Measurements from ENCODE around the gene CPA5. TPM values are rescaled to one million over a fixed set of nuclear protein-coding genes. Genes with fewer than 3 reads are reported as not detected.

CPA5 gene
- total RNA-seq, 1 donor from 2014 or later: 0.68 TPM

DNA sequence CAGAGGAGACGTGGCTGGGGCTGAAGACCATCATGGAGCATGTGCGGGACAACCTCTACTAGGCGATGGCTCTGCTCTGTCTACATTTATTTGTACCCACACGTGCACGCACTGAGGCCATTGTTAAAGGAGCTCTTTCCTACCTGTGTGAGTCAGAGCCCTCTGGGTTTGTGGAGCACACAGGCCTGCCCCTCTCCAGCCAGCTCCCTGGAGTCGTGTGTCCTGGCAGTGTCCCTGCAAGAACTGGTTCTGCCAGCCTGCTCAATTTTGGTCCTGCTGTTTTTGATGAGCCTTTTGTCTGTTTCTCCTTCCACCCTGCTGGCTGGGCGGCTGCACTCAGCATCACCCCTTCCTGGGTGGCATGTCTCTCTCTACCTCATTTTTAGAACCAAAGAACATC is 22.0 kb upstream of the CPA5 start:
- H3K27me3 Mint-ChIP-seq: no peaks in the 10 kb centered on the region
- H3K36me3 Mint-ChIP-seq: peaks cover 7% of the 10 kb centered on the region
- H3K9me3 Mint-ChIP-seq: peaks cover 17% of the 10 kb centered on the region
- H3K27ac Mint-ChIP-seq: peak overlapping the region; percentile 41
- DNase-seq (ENCODE audit: extremely low spot score, unreplicated experiment): no peak
- TF ChIP-seq, protein P1, sequence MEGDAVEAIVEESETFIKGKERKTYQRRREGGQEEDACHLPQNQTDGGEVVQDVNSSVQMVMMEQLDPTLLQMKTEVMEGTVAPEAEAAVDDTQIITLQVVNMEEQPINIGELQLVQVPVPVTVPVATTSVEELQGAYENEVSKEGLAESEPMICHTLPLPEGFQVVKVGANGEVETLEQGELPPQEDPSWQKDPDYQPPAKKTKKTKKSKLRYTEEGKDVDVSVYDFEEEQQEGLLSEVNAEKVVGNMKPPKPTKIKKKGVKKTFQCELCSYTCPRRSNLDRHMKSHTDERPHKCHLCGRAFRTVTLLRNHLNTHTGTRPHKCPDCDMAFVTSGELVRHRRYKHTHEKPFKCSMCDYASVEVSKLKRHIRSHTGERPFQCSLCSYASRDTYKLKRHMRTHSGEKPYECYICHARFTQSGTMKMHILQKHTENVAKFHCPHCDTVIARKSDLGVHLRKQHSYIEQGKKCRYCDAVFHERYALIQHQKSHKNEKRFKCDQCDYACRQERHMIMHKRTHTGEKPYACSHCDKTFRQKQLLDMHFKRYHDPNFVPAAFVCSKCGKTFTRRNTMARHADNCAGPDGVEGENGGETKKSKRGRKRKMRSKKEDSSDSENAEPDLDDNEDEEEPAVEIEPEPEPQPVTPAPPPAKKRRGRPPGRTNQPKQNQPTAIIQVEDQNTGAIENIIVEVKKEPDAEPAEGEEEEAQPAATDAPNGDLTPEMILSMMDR (conservative IDR thresholded peaks at IDR 0.05): no peak
- H3K4me1 Mint-ChIP-seq (ENCODE audit: unreplicated experiment): peaks cover 12% of the 10 kb centered on the region
- H3K4me3 Mint-ChIP-seq: no peak overlapping the region

DNA sequence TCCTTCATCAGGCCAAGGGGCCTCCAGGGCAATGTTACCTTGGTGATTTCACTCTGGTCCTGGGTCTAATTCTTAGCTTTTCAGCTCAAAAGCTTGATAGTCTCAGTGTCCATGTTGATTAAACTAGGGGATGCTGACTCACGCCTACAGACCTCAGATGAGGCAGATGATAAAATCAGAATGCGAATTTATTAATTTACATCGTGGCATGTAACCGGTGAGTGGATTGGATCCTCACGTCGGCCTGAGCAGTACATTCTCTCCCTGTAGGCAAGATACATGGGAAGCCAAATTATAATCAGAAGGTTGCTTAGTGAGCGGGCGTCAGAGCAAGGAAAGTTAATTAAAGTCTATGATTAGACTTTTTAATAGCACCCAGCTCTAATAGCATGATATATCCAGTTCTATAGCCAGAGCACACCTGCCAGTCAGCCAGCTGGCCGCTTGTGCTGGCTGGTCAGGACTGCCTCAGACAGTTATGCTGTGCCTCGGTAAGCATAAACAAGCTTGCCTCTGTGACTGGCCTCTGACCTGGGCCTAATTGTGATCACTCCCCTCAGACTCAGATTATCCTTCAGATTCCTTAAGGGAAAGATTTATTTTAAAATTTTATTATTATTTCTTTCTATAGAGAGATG is 20.2 kb upstream of the CPA5 start:
- DNase-seq (ENCODE audit: extremely low spot score, unreplicated experiment): no peak
- Mint-ChIP-seq H3K4me1 (ENCODE audit: unreplicated experiment) (peaks cover 10% of the 10 kb centered on the region), H3K4me3 (no peak overlapping the region), H3K9me3 (peaks cover 13% of the 10 kb centered on the region), H3K36me3 (peaks cover 3% of the 10 kb centered on the region), H3K27ac (no peak overlapping the region), H3K27me3 (no peaks in the 10 kb centered on the region)
- TF ChIP-seq, protein P1 (conservative IDR thresholded peaks at IDR 0.05): no peak

DNA sequence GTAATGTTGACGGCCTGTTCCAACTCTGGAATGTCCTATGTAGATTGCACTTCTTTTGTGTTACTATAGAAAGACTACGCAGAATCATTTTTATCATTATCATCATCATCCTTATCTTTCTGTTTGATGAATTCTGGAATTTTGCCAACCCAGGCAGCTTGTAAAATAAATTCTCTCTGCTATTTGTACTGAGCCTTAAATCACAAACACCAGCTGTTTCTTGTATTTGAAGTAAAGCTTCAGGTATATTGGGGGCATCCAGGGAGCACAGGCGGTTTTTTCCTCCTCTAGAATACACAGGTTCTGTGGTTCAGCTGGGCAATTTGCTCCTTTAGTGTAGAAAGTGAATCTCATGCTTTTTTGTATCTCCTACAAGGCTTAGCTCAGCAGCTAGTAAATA is 14.9 kb upstream of the CPA5 start:
- Mint-ChIP-seq H3K4me1 (ENCODE audit: unreplicated experiment) (peaks cover 25% of the 10 kb centered on the region), H3K27ac (no peak overlapping the region), H3K4me3 (no peak overlapping the region), H3K36me3 (peaks cover 3% of the 10 kb centered on the region), H3K9me3 (peaks cover 13% of the 10 kb centered on the region), H3K27me3 (no peaks in the 10 kb centered on the region)
- TF ChIP-seq, protein P1 (conservative IDR thresholded peaks at IDR 0.05): no peak
- no peak for DNase-seq (ENCODE audit: extremely low spot score, unreplicated experiment)

DNA sequence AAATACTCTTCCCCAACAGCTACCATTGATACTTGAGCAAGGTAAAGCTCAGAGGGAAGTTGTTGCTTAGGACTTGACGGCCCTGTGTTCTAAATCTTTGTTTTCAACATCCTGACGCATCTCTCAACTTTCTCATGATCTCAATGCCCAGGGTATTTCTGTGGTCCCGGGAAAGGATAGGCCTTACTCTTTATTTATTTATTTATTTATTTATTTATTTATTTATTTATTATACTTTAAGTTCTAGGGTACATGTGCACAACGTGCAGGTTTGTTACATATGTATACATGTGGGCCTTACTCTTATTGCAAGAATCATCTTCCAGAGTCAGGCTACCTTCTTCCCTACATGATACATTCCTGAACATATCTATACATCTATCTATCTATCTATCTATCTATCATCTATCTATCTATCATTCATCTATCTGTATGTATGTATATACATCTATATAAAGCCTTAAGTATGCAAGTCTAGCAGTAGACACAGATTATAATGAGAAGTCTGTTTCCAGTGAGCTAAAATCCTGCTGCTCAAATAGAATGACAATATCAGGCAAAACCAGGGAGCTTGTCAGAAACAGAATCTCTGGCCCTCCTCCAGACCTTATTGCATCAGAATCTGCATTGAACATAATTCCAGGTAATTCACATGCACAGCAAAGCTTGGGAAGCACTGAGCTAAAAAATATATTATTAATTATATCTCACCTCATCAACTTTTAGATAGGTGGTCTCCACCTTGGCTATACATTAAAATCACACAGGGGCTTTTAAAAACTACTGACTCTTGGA is 12.2 kb upstream of the CPA5 start:
- Mint-ChIP-seq H3K4me1 (ENCODE audit: unreplicated experiment) (peaks cover 25% of the 10 kb centered on the region), H3K9me3 (peaks cover 13% of the 10 kb centered on the region), H3K36me3 (no peaks in the 10 kb centered on the region), H3K27ac (no peak overlapping the region), H3K27me3 (no peaks in the 10 kb centered on the region), H3K4me3 (no peak overlapping the region)
- TF ChIP-seq, protein P1 (conservative IDR thresholded peaks at IDR 0.05): no peak
- no peak for DNase-seq (ENCODE audit: extremely low spot score, unreplicated experiment)

DNA sequence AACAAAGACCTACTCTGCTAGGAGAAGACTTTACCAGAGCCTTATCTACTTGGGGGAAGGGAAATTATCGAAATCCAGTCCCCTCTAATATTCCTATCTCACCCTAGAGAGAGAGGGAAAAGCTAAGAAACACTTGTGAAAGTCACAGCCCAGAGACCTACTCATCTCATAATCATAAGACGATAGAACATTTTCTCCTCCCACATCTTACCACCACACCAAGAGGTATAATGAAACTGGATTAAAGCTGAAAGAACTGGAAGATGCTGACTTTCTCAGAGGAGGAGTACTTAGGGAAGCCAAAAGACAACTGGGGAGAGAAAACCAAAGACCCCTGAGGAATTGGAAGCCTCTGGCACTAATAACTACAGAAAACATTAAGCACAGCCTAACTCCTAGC is 10.8 kb upstream of the CPA5 start:
- Mint-ChIP-seq H3K4me3 (no peak overlapping the region), H3K9me3 (peaks cover 13% of the 10 kb centered on the region), H3K27ac (no peak overlapping the region)

More for the DNA sequence above, 10.8 kb upstream of the CPA5 start:
- Mint-ChIP-seq H3K27me3 (no peaks in the 10 kb centered on the region), H3K4me1 (ENCODE audit: unreplicated experiment) (peaks cover 25% of the 10 kb centered on the region), H3K36me3 (no peaks in the 10 kb centered on the region)
- no peak for DNase-seq (ENCODE audit: extremely low spot score, unreplicated experiment)
- TF ChIP-seq, protein P1 (conservative IDR thresholded peaks at IDR 0.05): no peak
